ENCODE results near the gene TNS2. TPM values are rescaled to one million over a fixed set of nuclear protein-coding genes. Genes with fewer than 3 reads are reported as not detected.

TNS2 gene
- total RNA-seq (2011; cell fraction: chromatin; rRNA removed; ENCODE audit: low replicate concordance) = 7.1 and 23.0 TPM in 2 replicates
- 8.0 and 14.7 TPM in 2 replicates for total RNA-seq (2011; cell fraction: nucleolus; rRNA removed)
- 8.0 and 11.1 TPM in 2 replicates for total RNA-seq (2011; cell fraction: nucleoplasm; rRNA removed)
- total RNA-seq (2014; rRNA removed) (1.2 and 1.3 TPM in 2 replicates), total RNA-seq (2014; rRNA removed; fragmentation: Illumina TruSeq; extraction: Trizol) (0.41 and 0.73 TPM in 2 replicates), total RNA-seq (2015; rRNA removed; fragmentation: Illumina TruSeq; extraction: Trizol) (0.65 and 0.79 TPM in 2 replicates), total RNA-seq (2021) (2.8 and 3.1 TPM in 2 replicates), polyA plus RNA-seq (2011; rRNA removed) (1.3 and 1.7 TPM in 2 replicates), polyA plus RNA-seq (2014; fragmentation: Illumina TruSeq; extraction: Trizol) (1.4 and 1.6 TPM in 2 replicates), polyA plus RNA-seq (2014; fragmentation: Nextera tagmentation; extraction: Ambion mirVana) (under 1 TPM in 1 of 2 experiments, not detected in 1; 0.28 TPM), polyA plus RNA-seq (2014; rRNA removed) (1.0 and 2.8 TPM in 2 replicates), polyA minus RNA-seq (2011; rRNA and poly(A)+ RNA removed) (2.3 and 2.9 TPM in 2 replicates), Bru-seq, nascent RNA (percentile 34 among the genes with signal in this experiment), BruChase-seq, experiment 1, labeled RNA remaining after a 2-hour chase (percentile 19 among the genes with signal in this experiment), BruChase-seq, experiment 2, labeled RNA remaining after a 6-hour chase (percentile 29 among the genes with signal in this experiment)
- polyA plus RNA-seq (2011; cell fraction: cytosol; rRNA removed) = 0.91 and 1.3 TPM in 2 replicates
- polyA plus RNA-seq (2011; cell fraction: nucleus; rRNA removed) = 7.6 and 16.8 TPM in 2 replicates
- 1.5 and 2.8 TPM in 2 replicates for polyA plus RNA-seq (2012)
- 4.6 and 4.9 TPM in 2 replicates for polyA minus RNA-seq (2011; cell fraction: cytosol; rRNA and poly(A)+ RNA removed)
- 9.4 and 13.6 TPM in 2 replicates for polyA minus RNA-seq (2011; cell fraction: nucleus; rRNA and poly(A)+ RNA removed)
- long read RNA-seq, experiment 1, partial matches to known transcripts = 2 of 2 reads
- long read RNA-seq, experiment 1, other reads (novel, unspliced or antisense) = 0 of 2 reads
- long read RNA-seq, experiment 2, partial matches to known transcripts = 0 of 1 reads
- long read RNA-seq, experiment 2, other reads (novel, unspliced or antisense) = 1 of 1 reads
- long read RNA-seq, experiment 3 = 0 reads

- WGBS (ENCODE audit: insufficient coverage, low coverage, missing lambda C conversion rate) = 35% methylated on average over 14 of the region's 20 CpGs
- ChIA-PET POLR2A (interaction anchor here (1.1 kb wide), 1 partner anchor 9 kb away, joined by 4 read pairs; no protein-coding TSS in a partner anchor), CTCF (ENCODE audit: low intra/inter-chr PET ratio) (interaction anchor here (0.6 kb wide), 1 partner anchor 49 kb away, joined by 3 read pairs; no protein-coding TSS in a partner anchor)
- Histone ChIP-seq H3K9ac (ENCODE audit: insufficient read depth in 1 of 2, low read depth in 2 of 2, low read length in 2 of 2) (peak within 1 kb of the TSS; percentile 19 to 89; a peak in 3 of 4 replicates), H3K27me3 (ENCODE audit: control insufficient read depth in 2 of 2, insufficient read depth in 2 of 2, low read length in 2 of 2) (no peaks in the 10 kb centered on the region), H2AFZ (ENCODE audit: low read depth, low read length) (peak within 1 kb of the TSS; percentile 22; the same call in 1 of the 2 replicates), H3K4me2 (ENCODE audit: insufficient read depth, low read length) (peak within 1 kb of the TSS; percentile 35), H3K9me1 (ENCODE audit: control insufficient read depth, insufficient read depth, low read length) (no peaks in the 10 kb centered on the region), H3K79me2 (ENCODE audit: control insufficient read depth, insufficient read depth, low read length) (peaks cover 10% of the 10 kb centered on the region; the same call in 2 of the 3 replicates), H3K4me3 (no peak within 1 kb of the TSS), H3K9me3 (replicated peaks; ENCODE audit: control insufficient read depth, insufficient read depth, low read depth, low read length) (no peaks in the 10 kb centered on the region), H3K27ac (ENCODE audit: extremely low read depth, low read depth, low read length) (peak within 1 kb of the TSS; percentile 42; the same call in 2 of the 3 replicates), H3K36me3 (ENCODE audit: control insufficient read depth, insufficient read depth, low read length) (peaks cover 2% of the 10 kb centered on the region; the same call in 1 of the 3 replicates), H4K20me1 (replicated peaks; ENCODE audit: control insufficient read depth, insufficient read depth, low read length) (no peaks in the 10 kb centered on the region), H3K4me1 (replicated peaks in 1 of 2; ENCODE audit: control insufficient read depth in 2 of 2, insufficient read depth in 2 of 2, low read length in 2 of 2) (peaks cover 58 to 89% of the 10 kb centered on the region in 2 experiments)
- DNase-seq (ENCODE audit: extremely low read depth in 1 of 4, low spot score in 3 of 4) (peak; percentile 21 to 55 (median 46)), FAIRE-seq (no peak), ATAC-seq (no peak)
- intact Hi-C loops (cut with micrococcal nuclease) (loop anchor here (5.0 kb wide), 1 partner anchor 42 kb away; the partner anchor contains the start of gene EIF4B), in situ Hi-C loops (cut with MboI) (no loop called here)
- BruUV-seq (replicated peaks) = no TSS peak
- TF ChIP-seq ETV6 (IDR thresholded peaks at IDR 0.05; ENCODE audit: borderline replicate concordance in 1 of 2, low read depth in 2 of 2, low read length in 1 of 2) = peak in 1 of 2 experiments; percentile 54; a peak in 1 of 4 replicates
- no peak for TF ChIP-seq ETV6 (CRISPR knock-in tag; IDR thresholded peaks at IDR 0.05; ENCODE audit: borderline replicate concordance)
- TF ChIP-seq ZBED1 (IDR thresholded peaks at IDR 0.05) = no peak
- no peak for TF ChIP-seq ZEB2 (IDR thresholded peaks at IDR 0.05)
- TF ChIP-seq BRCA1 (IDR thresholded peaks at IDR 0.05) = no peak
- 0 out of 2 replicates have a peak, but pooled peaks have one; percentile 30 for TF ChIP-seq BRCA1 (CRISPR knock-in tag; IDR thresholded peaks at IDR 0.05)
- no peak for TF ChIP-seq ZFP36 (IDR thresholded peaks at IDR 0.05; ENCODE audit: low read depth, low read length, partially characterized antibody)
- TF ChIP-seq NFYB (IDR thresholded peaks at IDR 0.05; ENCODE audit: extremely low read depth, insufficient read length) = no peak
- TF ChIP-seq KAT8 (IDR thresholded peaks at IDR 0.05; ENCODE audit: low read depth) = no peak
- no peak for TF ChIP-seq RBM39 (optimal IDR thresholded peaks at IDR 0.05; ENCODE audit: low read depth, low read length)
- TF ChIP-seq ZNF263 (CRISPR knock-in tag; IDR thresholded peaks at IDR 0.05; ENCODE audit: borderline replicate concordance) = peak; percentile 59; the same call in 1 of the 2 replicates
- peak; percentile 39; the same call in 1 of the 2 replicates for TF ChIP-seq RBFOX2 (IDR thresholded peaks at IDR 0.05; ENCODE audit: low read depth, low read length)
- no peak for TF ChIP-seq TAL1 (IDR thresholded peaks at IDR 0.05)
- TF ChIP-seq ARID1B (IDR thresholded peaks at IDR 0.05) = 0 out of 2 replicates have a peak, but pooled peaks have one; percentile 22
- peak; percentile 21 for TF ChIP-seq CCNT2 (IDR thresholded peaks at IDR 0.05; ENCODE audit: borderline replicate concordance, extremely low read depth, insufficient read length, low read depth, low read length)
- TF ChIP-seq VEZF1 (CRISPR knock-in tag; IDR thresholded peaks at IDR 0.05) = peak; percentile 79
- peak; percentile 47; the same call in 1 of the 2 replicates for TF ChIP-seq ELF1 (tag; IDR thresholded peaks at IDR 0.05)
These were observed at the start of gene TNS2 for GRCh38 chr12:53049571-53050318. TSS of gene TNS2 (plus strand) at chr12:53050065. CDS start at chr12:53050186, 121 bp downstream.
